ENCODE data around the gene ZNF609. TPM values are rescaled to one million over a fixed set of nuclear protein-coding genes. Genes with fewer than 3 reads are reported as not detected.

Gene ZNF609
- total RNA-seq, 2 experiments from 2014 or later = 30.0 to 34.1 TPM

GRCh38 chr15:64536244-64536836 lies 76.0 kb downstream of the ZNF609 start:
- no peak for DNase-seq
- H3K36me3 Mint-ChIP-seq (ENCODE audit: low read depth) = peaks cover 12% of the 10 kb centered on the region
- POLR2A ChIA-PET = no interaction called here
- CTCF ChIA-PET = no interaction called here
- peak overlapping the region; percentile 18 for H3K27ac Mint-ChIP-seq
- no peaks in the 10 kb centered on the region for H3K27me3 Mint-ChIP-seq
- no peaks in the 10 kb centered on the region for H3K9me3 Mint-ChIP-seq
- H3K4me1 Mint-ChIP-seq = peaks cover 36% of the 10 kb centered on the region
- H3K4me3 Mint-ChIP-seq = no peak overlapping the region

GRCh38 chr15:64542091-64542490 lies 81.7 kb downstream of the ZNF609 start:
- Mint-ChIP-seq H3K9me3 (no peaks in the 10 kb centered on the region), H3K36me3 (ENCODE audit: low read depth) (peaks cover 2% of the 10 kb centered on the region), H3K27ac (no peak overlapping the region), H3K4me1 (peaks cover 1% of the 10 kb centered on the region), H3K27me3 (no peaks in the 10 kb centered on the region), H3K4me3 (no peak overlapping the region)
- DNase-seq = no peak
- ChIA-PET POLR2A (no interaction called here), CTCF (no interaction called here)

- POLR2A ChIA-PET = no interaction called here
- Mint-ChIP-seq H3K27me3 (no peaks in the 10 kb centered on the region), H3K4me3 (no peak overlapping the region), H3K9me3 (no peaks in the 10 kb centered on the region), H3K4me1 (peaks cover 1% of the 10 kb centered on the region), H3K36me3 (ENCODE audit: low read depth) (peaks cover 4% of the 10 kb centered on the region), H3K27ac (no peak overlapping the region)
- CTCF ChIA-PET = interaction anchor here (0.6 kb wide), 1 partner anchor 178 kb away, joined by 6 read pairs; no protein-coding TSS in a partner anchor
- DNase-seq = no peak
These were observed 84.1 kb downstream of the ZNF609 start for GRCh38 chr15:64544450-64544849.

- Mint-ChIP-seq H3K4me1 (peaks cover 1% of the 10 kb centered on the region), H3K4me3 (no peak overlapping the region), H3K27ac (no peak overlapping the region), H3K36me3 (ENCODE audit: low read depth) (peaks cover 13% of the 10 kb centered on the region), H3K9me3 (no peaks in the 10 kb centered on the region), H3K27me3 (no peaks in the 10 kb centered on the region)
- POLR2A ChIA-PET = no interaction called here
- CTCF ChIA-PET = interaction anchor here (0.6 kb wide), 1 partner anchor 55 kb away, joined by 3 read pairs; no protein-coding TSS in a partner anchor
- DNase-seq = no peak
These were observed 86.9 kb downstream of the ZNF609 start for GRCh38 chr15:64547275-64547674.

- POLR2A ChIA-PET = no interaction called here
- no peaks in the 10 kb centered on the region for H3K9me3 Mint-ChIP-seq
These were observed 87.9 kb downstream of the ZNF609 start for GRCh38 chr15:64548235-64548634.

GRCh38 chr15:64549860-64550259 lies 89.5 kb downstream of the ZNF609 start:
- H3K27ac Mint-ChIP-seq = no peak overlapping the region
- no peaks in the 10 kb centered on the region for H3K4me1 Mint-ChIP-seq
- no peaks in the 10 kb centered on the region for H3K27me3 Mint-ChIP-seq
- no peaks in the 10 kb centered on the region for H3K9me3 Mint-ChIP-seq
- CTCF ChIA-PET = no interaction called here
- DNase-seq = no peak
- POLR2A ChIA-PET = no interaction called here
- H3K4me3 Mint-ChIP-seq = no peak overlapping the region
- peaks cover 11% of the 10 kb centered on the region for H3K36me3 Mint-ChIP-seq (ENCODE audit: low read depth)

More at GRCh38 chr15:64548235-64548634, 87.9 kb downstream of the ZNF609 start:
- H3K4me3 Mint-ChIP-seq = no peak overlapping the region
- no peaks in the 10 kb centered on the region for H3K4me1 Mint-ChIP-seq
- no peak overlapping the region for H3K27ac Mint-ChIP-seq
- DNase-seq = no peak
- CTCF ChIA-PET = interaction anchor here (0.6 kb wide), 1 partner anchor 54 kb away, joined by 3 read pairs; no protein-coding TSS in a partner anchor
- H3K27me3 Mint-ChIP-seq = no peaks in the 10 kb centered on the region
- H3K36me3 Mint-ChIP-seq (ENCODE audit: low read depth) = peaks cover 11% of the 10 kb centered on the region

- H3K4me1 Mint-ChIP-seq = peaks cover 2% of the 10 kb centered on the region
- no peak for DNase-seq
- no peak overlapping the region for H3K4me3 Mint-ChIP-seq
- ChIA-PET CTCF (no interaction called here), POLR2A (no interaction called here)
- H3K27ac Mint-ChIP-seq = no peak overlapping the region
- H3K27me3 Mint-ChIP-seq = no peaks in the 10 kb centered on the region
- H3K36me3 Mint-ChIP-seq (ENCODE audit: low read depth) = peaks cover 11% of the 10 kb centered on the region
- no peaks in the 10 kb centered on the region for H3K9me3 Mint-ChIP-seq
These were observed 92.0 kb downstream of the ZNF609 start for GRCh38 chr15:64552281-64552948.

GRCh38 chr15:64558460-64559179 lies 98.2 kb downstream of the ZNF609 start:
- Mint-ChIP-seq H3K27me3 (no peaks in the 10 kb centered on the region), H3K27ac (no peak overlapping the region), H3K9me3 (no peaks in the 10 kb centered on the region), H3K4me3 (no peak overlapping the region), H3K36me3 (ENCODE audit: low read depth) (peaks cover 8% of the 10 kb centered on the region), H3K4me1 (peaks cover 12% of the 10 kb centered on the region)
- DNase-seq = no peak
- CTCF ChIA-PET = interaction anchor here (0.6 to 1.7 kb wide), 3 partner anchors 8 to 97 kb away, joined by 3 to 4 read pairs (median 3); no protein-coding TSS in a partner anchor
- POLR2A ChIA-PET = interaction anchor here (0.6 to 1.0 kb wide), 2 partner anchors 59 to 99 kb away, joined by 3 to 4 read pairs; no protein-coding TSS in a partner anchor

GRCh38 chr15:64559243-64559642 lies 98.9 kb downstream of the ZNF609 start:
- CTCF ChIA-PET = interaction anchor here (1.7 kb wide), 1 partner anchor 46 kb away, joined by 3 read pairs; no protein-coding TSS in a partner anchor
- no peak for DNase-seq
- POLR2A ChIA-PET = interaction anchor here (1.0 kb wide), 1 partner anchor 100 kb away, joined by 4 read pairs; no protein-coding TSS in a partner anchor
- peaks cover 11% of the 10 kb centered on the region for H3K36me3 Mint-ChIP-seq (ENCODE audit: low read depth)
- no peaks in the 10 kb centered on the region for H3K27me3 Mint-ChIP-seq
- H3K27ac Mint-ChIP-seq = no peak overlapping the region
- peaks cover 15% of the 10 kb centered on the region for H3K4me1 Mint-ChIP-seq
- H3K4me3 Mint-ChIP-seq = no peak overlapping the region
- H3K9me3 Mint-ChIP-seq = no peaks in the 10 kb centered on the region

- Mint-ChIP-seq H3K36me3 (ENCODE audit: low read depth) (peaks cover 13% of the 10 kb centered on the region), H3K4me3 (no peak overlapping the region), H3K27me3 (no peaks in the 10 kb centered on the region), H3K27ac (no peak overlapping the region), H3K9me3 (no peaks in the 10 kb centered on the region), H3K4me1 (peaks cover 17% of the 10 kb centered on the region)
- no peak for DNase-seq
- ChIA-PET POLR2A (no interaction called here), CTCF (no interaction called here)
These were observed 100.1 kb downstream of the ZNF609 start for GRCh38 chr15:64560501-64560900.

- Mint-ChIP-seq H3K36me3 (ENCODE audit: low read depth) (peaks cover 13% of the 10 kb centered on the region), H3K4me1 (peaks cover 17% of the 10 kb centered on the region), H3K27me3 (no peaks in the 10 kb centered on the region), H3K27ac (no peak overlapping the region), H3K4me3 (no peak overlapping the region), H3K9me3 (no peaks in the 10 kb centered on the region)
- POLR2A ChIA-PET = no interaction called here
- no peak for DNase-seq
- CTCF ChIA-PET = no interaction called here
These were observed 100.6 kb downstream of the ZNF609 start for GRCh38 chr15:64560998-64561397.

GRCh38 chr15:64562003-64562640 lies 101.7 kb downstream of the ZNF609 start:
- H3K27ac Mint-ChIP-seq = no peak overlapping the region
- H3K27me3 Mint-ChIP-seq = no peaks in the 10 kb centered on the region
- CTCF ChIA-PET = no interaction called here

GRCh38 chr15:64566102-64566501 lies 105.7 kb downstream of the ZNF609 start:
- Mint-ChIP-seq H3K27ac (no peak overlapping the region), H3K4me3 (no peak overlapping the region), H3K36me3 (ENCODE audit: low read depth) (peaks cover 17% of the 10 kb centered on the region), H3K4me1 (peaks cover 23% of the 10 kb centered on the region), H3K9me3 (no peaks in the 10 kb centered on the region), H3K27me3 (no peaks in the 10 kb centered on the region)
- ChIA-PET POLR2A (interaction anchor here (1.3 kb wide), 1 partner anchor 63 kb away, joined by 3 read pairs; no protein-coding TSS in a partner anchor), CTCF (interaction anchor here (1.0 kb wide), 1 partner anchor 8 kb away, joined by 4 read pairs; no protein-coding TSS in a partner anchor)
- no peak for DNase-seq

More at GRCh38 chr15:64562003-64562640, 101.7 kb downstream of the ZNF609 start:
- H3K36me3 Mint-ChIP-seq (ENCODE audit: low read depth) = peaks cover 17% of the 10 kb centered on the region
- DNase-seq = no peak
- no peaks in the 10 kb centered on the region for H3K9me3 Mint-ChIP-seq
- peaks cover 17% of the 10 kb centered on the region for H3K4me1 Mint-ChIP-seq
- H3K4me3 Mint-ChIP-seq = no peak overlapping the region
- POLR2A ChIA-PET = no interaction called here

All from activated CD4-positive, alpha-beta memory T cell treated with anti-CD3 and anti-CD28 coated beads, Interleukin-2, amount 10 ng/mL, durations not matched to agents 7 days and 5 days (primary cell).